Gastroesophageal sphincter (tissue), 4 donors: Measurements from ENCODE around the gene PIM1. TPM values are rescaled to one million over a fixed set of nuclear protein-coding genes. Genes with fewer than 3 reads are reported as not detected.

Experiments used
- ATAC-seq: fragments of 150-250 bp; one replicate; pipeline ENCODE4 v1.9.1; 2016; ENCODE audit warnings: mild to moderate bottlenecking, moderate library complexity
- H3K27ac ChIP-seq, 4 donors: fragments of 200-600 bp; sonication (generic) in 3 of 4; 1 replicate in 3 of 4; 2 replicates in 1 of 4; pipeline ENCODE4 v1.5.1; 2016 to 2019
- H3K27me3 ChIP-seq: fragments of 200-600 bp; sonication (generic); one replicate; pipeline ENCODE4 v1.5.1; 2019
- H3K36me3 ChIP-seq, 2 donors: fragments of 200-600 bp; sonication (generic); one replicate each; pipeline ENCODE4 v1.5.1; 2019; ENCODE audit warnings: control low read depth in 1 of 2
- H3K4me1 ChIP-seq, 3 donors: fragments of 200-600 bp; sonication (generic); 1 replicate in 2 of 3; 2 replicates in 1 of 3; pipeline ENCODE4 v1.5.1; 2016 to 2019; ENCODE audit warnings: control low read depth in 2 of 3
- H3K4me3 ChIP-seq, 2 donors: fragments of 200-600 bp; sonication (generic); one replicate each; pipeline ENCODE4 v1.5.1; 2019; ENCODE audit warnings: mild to moderate bottlenecking in 1 of 2, moderate library complexity in 1 of 2
- H3K9me3 ChIP-seq, 3 donors: fragments of 200-600 bp; sonication (generic); one replicate each; pipeline ENCODE4 v1.5.1; 2017 to 2019; ENCODE audit warnings: control low read depth in 2 of 3
- EP300 ChIP-seq: sonication (generic); formaldehyde crosslinking; IDR thresholded peaks from one replicate; pipeline ENCODE4 v1.6.1; 2017; ENCODE audit warnings: antibody characterized with exemption, mild to moderate bottlenecking
- POLR2A ChIP-seq, 2 donors: fragments of 450-650 bp; IDR thresholded peaks; one replicate each; pipeline ENCODE4 v1.6.1; 2017; ENCODE audit warnings: antibody characterized with exemption in 2 of 2, mild to moderate bottlenecking in 2 of 2, moderate library complexity in 1 of 2
- POLR2AphosphoS5 ChIP-seq: sonication (generic); formaldehyde crosslinking; IDR thresholded peaks from one replicate; pipeline ENCODE4 v1.6.1; 2017; ENCODE audit warnings: antibody characterized with exemption
- WGBS, 2 donors: methylation state at CpG; one replicate each; pipeline ENCODE4 v1.1.5; 2018; ENCODE audit warnings: low coverage in 1 of 2; 5-methylcytosine and 5-hydroxymethylcytosine counted together
- total RNA-seq, 4 donors: library from RNA; depleted of rRNA; stranded (reverse); fragments of >200 nt; gene quantifications; one replicate each; pipeline ENCODE4 v1.1.0, GENCODE V29; 2016
- TF ChIP-seq, protein P1 (sequence below), 4 experiments: fragments of 200-600 bp in 2 of 4; fragments of 450-650 bp in 2 of 4; sonication (generic) in 1 of 4; IDR thresholded peaks; one replicate each; pipeline ENCODE4 v1.5.1; 2017 to 2019; ENCODE audit warnings: antibody characterized with exemption in 4 of 4, mild to moderate bottlenecking in 2 of 4, moderate library complexity in 2 of 4

Gene PIM1
- total RNA-seq, 4 donors from 2014 or later, result 19.0 to 63.8 (median 21.8) TPM

DNA sequence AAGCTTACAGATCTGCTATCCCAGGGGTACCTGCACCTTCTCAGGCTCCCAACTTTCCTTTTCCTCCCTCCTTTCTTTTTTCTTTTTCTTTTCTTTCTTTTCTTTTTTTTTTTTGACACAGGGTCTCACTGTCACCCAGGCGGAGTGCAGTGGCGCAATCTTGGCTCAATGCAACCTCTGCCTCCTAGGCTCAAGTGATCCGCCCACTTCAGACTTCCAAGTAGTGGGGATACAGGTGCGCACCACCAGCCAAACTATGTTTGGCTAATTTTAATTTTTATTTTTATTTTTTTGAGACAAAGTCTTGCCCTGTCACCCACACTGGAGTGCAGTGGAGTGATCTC, 36.0 kb downstream of the PIM1 start:
- no peak for ATAC-seq
- 93% methylated on average over 4 of the region's 4 CpGs; no CpG with 5 or more reads in 1 of the 2 donors for WGBS, 2 donors
- Histone ChIP-seq H3K36me3 (no peaks in the 10 kb centered on the region), H3K4me1 (no peaks in the 10 kb centered on the region), H3K4me3 (no peak overlapping the region), H3K27me3 (no peaks in the 10 kb centered on the region), H3K27ac (no peak overlapping the region), H3K9me3 (no peaks in the 10 kb centered on the region)
- TF ChIP-seq EP300, result no peak
- no peak for TF ChIP-seq POLR2AphosphoS5
- TF ChIP-seq, protein P1, sequence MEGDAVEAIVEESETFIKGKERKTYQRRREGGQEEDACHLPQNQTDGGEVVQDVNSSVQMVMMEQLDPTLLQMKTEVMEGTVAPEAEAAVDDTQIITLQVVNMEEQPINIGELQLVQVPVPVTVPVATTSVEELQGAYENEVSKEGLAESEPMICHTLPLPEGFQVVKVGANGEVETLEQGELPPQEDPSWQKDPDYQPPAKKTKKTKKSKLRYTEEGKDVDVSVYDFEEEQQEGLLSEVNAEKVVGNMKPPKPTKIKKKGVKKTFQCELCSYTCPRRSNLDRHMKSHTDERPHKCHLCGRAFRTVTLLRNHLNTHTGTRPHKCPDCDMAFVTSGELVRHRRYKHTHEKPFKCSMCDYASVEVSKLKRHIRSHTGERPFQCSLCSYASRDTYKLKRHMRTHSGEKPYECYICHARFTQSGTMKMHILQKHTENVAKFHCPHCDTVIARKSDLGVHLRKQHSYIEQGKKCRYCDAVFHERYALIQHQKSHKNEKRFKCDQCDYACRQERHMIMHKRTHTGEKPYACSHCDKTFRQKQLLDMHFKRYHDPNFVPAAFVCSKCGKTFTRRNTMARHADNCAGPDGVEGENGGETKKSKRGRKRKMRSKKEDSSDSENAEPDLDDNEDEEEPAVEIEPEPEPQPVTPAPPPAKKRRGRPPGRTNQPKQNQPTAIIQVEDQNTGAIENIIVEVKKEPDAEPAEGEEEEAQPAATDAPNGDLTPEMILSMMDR (IDR thresholded peaks at IDR 0.05), result no peak
- no peak for TF ChIP-seq POLR2A (IDR thresholded peaks at IDR 0.05)

DNA sequence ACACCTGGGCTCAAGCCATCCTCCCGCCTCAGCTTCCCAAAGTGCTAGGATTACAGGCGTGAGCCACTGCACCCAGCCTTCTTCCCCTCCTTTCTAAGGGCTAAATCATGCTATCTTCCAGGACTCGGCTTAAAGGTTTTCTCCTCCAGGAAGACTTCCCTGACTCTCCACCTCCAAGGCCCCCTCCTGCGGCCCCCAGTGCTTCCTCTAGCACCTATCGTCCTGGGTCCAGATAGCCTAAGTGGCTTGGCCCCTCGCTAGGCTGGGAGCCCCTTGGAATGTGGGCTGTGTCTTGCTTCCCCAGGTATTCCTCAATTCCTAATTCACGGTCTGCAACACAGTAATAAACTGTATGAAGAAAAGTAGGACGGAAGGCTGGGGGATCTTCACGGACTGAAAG, 36.7 kb downstream of the PIM1 start:
- Histone ChIP-seq H3K27ac (no peak overlapping the region), H3K4me3 (no peak overlapping the region), H3K9me3 (no peaks in the 10 kb centered on the region), H3K36me3 (no peaks in the 10 kb centered on the region), H3K27me3 (no peaks in the 10 kb centered on the region), H3K4me1 (no peaks in the 10 kb centered on the region)
- no peak for ATAC-seq
- TF ChIP-seq, protein P1 (IDR thresholded peaks at IDR 0.05), result no peak
- TF ChIP-seq POLR2AphosphoS5 (no peak), POLR2A (IDR thresholded peaks at IDR 0.05) (no peak), EP300 (no peak)
- 85 to 90% methylated on average over 2 to 3 of the region's 9 CpGs for WGBS, 2 donors

DNA sequence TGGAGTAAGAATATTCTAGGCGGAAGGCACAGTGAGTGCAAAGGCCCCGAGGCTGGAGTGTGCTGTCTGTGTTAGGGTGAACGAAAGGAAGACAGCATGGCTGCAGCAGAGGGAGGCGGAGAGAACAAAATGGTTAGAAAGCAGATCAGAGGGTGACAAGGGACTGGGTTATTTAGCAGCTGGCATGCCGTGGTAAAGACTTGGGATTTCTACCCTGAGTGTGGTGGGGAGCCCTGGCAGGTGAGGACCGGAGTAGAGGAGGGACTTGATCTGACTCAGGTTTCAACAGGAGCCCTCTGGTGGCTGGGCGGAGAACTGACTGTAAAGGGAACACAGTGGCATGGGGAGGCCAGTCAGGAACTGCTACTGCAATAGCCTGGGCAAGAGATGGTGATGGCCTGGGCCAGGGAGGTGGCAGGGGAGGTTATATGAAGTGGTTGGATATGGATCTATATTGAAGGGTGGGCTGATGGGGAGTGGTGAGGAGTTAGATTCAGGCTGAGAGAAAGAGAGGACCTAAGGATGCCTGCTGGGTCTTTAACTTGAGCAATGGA, 38.0 kb downstream of the PIM1 start:
- 60 to 62% methylated on average over 7 of the region's 7 CpGs for WGBS, 2 donors
- no peaks in the 10 kb centered on the region for H3K27me3 ChIP-seq
- H3K27ac ChIP-seq, result no peak overlapping the region
- H3K9me3 ChIP-seq, result no peaks in the 10 kb centered on the region
- TF ChIP-seq, protein P1 (IDR thresholded peaks at IDR 0.05), result peak; percentile 47 to 80 (median 70)
- TF ChIP-seq POLR2AphosphoS5, result no peak
- no peak overlapping the region for H3K4me3 ChIP-seq
- no peaks in the 10 kb centered on the region for H3K36me3 ChIP-seq
- no peaks in the 10 kb centered on the region for H3K4me1 ChIP-seq
- ATAC-seq, result peak; percentile 64

DNA sequence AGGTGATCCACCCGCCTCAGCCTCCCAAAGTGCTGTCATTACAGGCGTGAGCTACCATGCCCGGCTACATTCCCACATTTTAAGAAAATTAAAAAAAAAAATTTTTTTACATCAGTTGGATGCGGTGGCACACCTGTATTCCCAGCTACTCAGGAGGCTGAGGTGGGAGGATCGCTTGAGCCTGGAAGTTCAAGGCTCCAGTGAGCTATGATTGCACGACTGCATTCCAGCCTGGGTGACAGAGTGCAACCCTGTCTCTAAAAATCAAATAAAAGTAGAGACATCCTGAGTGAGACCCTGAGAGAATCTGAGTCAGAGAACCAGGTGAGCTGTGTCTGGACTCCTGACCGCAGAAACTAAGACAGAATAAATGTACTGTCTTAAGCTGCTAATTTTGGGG, 38.8 kb downstream of the PIM1 start:
- WGBS, 2 donors, result 91 to 100% methylated on average over 1 to 4 of the region's 7 CpGs
- no peak overlapping the region for H3K27ac ChIP-seq
- no peaks in the 10 kb centered on the region for H3K4me1 ChIP-seq
- no peak overlapping the region for H3K4me3 ChIP-seq
- no peaks in the 10 kb centered on the region for H3K36me3 ChIP-seq
- H3K9me3 ChIP-seq, result no peaks in the 10 kb centered on the region
- no peak for ATAC-seq
- TF ChIP-seq EP300, result no peak
- TF ChIP-seq POLR2A (IDR thresholded peaks at IDR 0.05), result no peak
- TF ChIP-seq, protein P1 (IDR thresholded peaks at IDR 0.05), result no peak
- TF ChIP-seq POLR2AphosphoS5, result no peak
- H3K27me3 ChIP-seq, result no peaks in the 10 kb centered on the region

DNA sequence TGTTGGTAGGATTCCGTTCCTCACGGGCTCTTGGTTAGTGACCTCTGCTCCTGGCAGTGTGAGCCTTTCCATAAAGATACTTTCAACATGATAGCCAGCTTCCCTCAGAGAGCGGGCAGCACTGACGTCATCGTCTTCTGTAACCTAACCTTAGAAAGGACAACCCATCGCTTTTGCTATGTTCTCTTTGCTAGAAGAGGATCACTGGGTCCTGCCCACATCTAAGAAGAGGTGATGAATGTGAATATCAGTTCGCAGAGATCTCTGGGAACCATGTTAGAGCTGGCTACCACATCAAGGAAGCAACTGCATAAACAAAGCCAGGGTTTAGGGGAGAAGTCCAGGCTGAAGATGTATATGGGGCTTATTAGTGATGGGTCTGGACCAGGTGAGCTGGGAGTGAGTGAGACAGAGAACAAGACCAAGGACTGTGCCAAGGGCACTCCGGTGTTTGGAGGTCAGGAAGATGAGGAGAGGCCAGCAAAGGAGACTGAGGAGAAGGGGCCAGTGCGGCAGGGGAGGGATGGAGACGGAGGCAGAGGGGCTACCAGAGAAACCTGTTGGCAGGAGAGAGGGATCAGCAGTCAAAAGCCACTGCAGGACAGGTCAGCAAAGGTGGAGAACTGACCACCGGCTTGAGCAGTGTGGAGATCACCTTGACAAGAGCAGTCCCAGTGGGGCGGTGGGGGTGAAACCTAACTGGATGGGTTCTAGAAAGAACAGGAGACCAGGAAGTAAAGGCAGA, 39.7 kb downstream of the PIM1 start:
- TF ChIP-seq, protein P1 (IDR thresholded peaks at IDR 0.05), result no peak
- no peak for TF ChIP-seq POLR2A (IDR thresholded peaks at IDR 0.05)
- TF ChIP-seq POLR2AphosphoS5, result no peak
- Histone ChIP-seq H3K4me3 (no peak overlapping the region), H3K36me3 (no peaks in the 10 kb centered on the region), H3K27me3 (no peaks in the 10 kb centered on the region), H3K9me3 (no peaks in the 10 kb centered on the region), H3K27ac (no peak overlapping the region), H3K4me1 (no peaks in the 10 kb centered on the region)
- ATAC-seq, result no peak
- WGBS, 2 donors, result 82 to 90% methylated on average over 4 to 11 of the region's 12 CpGs
